Suppressor macrophage treated with lipopolysaccharide for 1 hour (primary cell): ENCODE results near the gene NBEA.
"Not testable (repeated sequence)": the region's sequence is repeated elsewhere in the genome, so short reads cannot be mapped to it uniquely, and the experiment has no call there.

Experiments used
- DNase-seq, 3 donors: peaks; one replicate each; pipeline ENCODE4 v3.0.0-alpha.2; 2020 to 2022

NBEA gene

GRCh38 chr13:34941835-34942731 lies at the start of gene NBEA:
TSS of gene NBEA (plus strand) at chr13:34942270. CDS start at chr13:34942821, 551 bp downstream.
- DNase-seq: peak; percentile 87 to 91 (median 88)

DNA sequence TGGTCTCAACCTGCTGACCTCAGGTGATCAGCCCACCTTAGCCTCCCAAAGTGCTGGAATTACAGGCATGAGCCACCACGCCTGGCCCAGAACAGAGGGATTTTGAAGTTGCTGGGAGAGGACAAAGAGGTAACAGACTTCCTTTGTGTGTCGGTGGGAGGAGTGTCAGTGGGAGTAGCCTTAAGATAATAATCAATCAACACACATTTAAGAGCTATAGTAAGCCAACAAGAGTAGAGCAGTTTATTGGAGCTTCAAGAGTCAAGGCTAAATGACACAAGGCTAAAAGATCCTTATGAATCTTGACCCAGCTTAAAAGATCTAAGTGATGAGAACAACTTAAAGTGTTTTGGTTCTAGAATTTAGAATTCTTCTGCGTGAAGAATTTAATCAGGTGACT lies 47.3 kb upstream of the NBEA start:
- DNase-seq: no peak

GRCh38 chr13:34897220-34897619 lies 44.9 kb upstream of the NBEA start:
- no peak for DNase-seq

GRCh38 chr13:34899888-34900287 lies 42.2 kb upstream of the NBEA start:
- no peak for DNase-seq

DNA sequence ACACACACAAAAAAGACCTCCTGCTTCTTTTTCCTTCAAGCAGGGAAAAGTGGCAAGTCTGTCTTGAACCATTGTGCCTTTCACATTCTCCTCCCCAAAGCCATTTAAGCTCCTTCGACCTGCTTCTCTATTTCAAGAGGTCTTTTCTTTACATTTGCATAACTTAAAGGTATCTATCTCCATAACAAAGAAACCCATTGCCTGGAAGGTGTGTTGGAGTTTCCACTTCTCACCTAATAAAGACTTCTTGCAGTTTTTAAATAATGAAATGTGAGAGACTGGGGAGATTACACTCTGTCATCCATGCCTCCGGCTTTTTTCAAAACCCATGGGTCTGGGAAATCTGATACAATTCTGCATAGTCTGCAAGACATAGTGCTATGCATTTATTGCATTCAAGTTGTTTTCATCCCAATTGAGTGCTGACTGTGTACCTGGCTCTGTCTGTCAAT lies 41.8 kb upstream of the NBEA start:
- no peak for DNase-seq

DNA sequence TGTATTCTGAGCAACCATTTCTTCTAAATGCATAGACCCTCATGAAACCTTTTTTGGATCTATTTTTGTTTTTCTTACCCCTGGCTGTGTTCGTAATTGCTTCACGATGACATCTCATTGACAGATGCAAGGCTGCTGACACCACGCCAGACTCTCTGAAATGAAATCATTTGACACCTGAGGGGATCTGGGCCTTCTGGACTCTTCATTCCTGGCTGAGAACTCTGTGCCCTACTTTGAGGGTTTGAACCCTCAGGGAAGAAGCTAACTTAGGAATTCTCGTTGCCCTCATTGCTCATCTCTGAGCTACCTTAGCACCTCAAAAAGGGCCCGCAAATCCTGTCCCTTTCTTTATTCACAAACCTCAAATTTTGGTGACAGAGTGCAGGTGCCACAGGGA lies 40.5 kb upstream of the NBEA start:
- DNase-seq: no peak

DNA sequence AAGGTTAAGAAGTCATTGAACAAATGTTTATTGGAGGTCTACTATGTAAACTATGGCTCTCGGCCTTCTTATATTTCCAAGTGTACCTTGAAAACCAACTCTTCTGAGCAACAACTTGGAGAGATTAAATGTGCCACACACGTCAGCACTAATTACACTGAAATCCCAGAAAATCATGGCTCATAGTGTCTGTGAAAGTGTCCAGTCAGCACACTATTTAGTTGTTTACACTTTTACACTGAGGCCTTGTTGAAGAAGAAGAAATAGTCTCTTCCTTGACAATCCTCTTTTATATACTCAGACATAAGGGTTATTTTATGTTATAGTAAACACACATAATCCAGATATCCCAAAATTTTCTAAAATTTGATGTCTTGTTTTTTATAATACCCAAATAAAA lies 30.9 kb upstream of the NBEA start:
- DNase-seq: no peak

DNA sequence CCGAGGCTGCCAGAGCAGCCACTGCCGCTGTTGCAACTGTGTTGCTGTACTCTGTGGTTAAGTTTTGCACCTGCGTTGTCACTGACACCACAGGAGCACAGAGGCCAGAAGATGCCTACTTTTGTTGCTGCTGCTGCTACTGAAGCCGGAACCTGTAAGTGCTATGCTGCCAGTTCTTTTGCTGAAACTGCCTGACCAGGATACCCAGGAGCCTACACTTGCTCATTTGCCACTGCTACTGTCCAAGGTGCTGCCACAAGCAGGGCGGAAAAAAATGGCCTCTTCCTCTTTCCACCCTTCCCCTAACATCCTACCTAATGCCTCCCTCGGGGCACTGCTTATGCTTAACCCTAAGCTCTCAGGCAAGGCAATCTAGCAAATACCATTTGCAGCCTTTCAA lies 29.0 kb upstream of the NBEA start:
- no peak for DNase-seq

DNA sequence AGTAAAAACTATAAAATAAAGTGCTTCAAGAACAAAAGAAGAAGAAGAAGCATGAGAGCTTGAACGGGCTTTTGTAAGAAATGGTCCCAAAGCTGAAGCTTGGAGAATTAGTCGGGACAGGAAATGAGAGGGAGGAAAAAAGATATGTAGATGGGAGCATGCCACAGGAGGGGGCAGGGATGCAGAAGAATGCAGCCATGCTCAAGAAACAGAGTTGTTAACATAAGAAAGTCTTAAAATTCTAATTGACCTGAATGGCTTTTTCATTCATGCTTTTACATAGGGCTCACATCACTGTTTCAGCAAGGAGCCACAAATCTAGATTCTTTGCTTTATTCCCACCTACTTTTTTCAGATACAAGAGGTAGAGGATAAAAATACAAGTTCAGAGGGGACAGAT lies 27.7 kb upstream of the NBEA start:
- no peak for DNase-seq

DNA sequence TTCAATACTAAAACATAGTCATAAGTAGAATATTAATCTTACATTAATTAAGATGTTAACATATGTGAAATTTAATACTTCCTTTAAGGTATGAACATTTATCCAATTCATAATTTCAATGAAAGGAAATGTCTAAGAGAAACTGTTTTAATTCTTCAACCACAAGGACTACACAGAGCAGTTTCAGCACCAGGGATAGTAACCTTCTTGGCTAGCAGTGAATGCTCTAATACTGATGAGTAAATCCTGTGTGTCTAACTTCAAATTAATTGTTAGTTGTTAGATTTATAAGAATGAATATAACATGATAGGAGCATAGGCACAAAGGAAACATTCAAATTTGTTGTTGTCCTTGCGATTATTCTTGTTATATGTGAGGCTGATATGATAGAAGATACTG lies 15.6 kb upstream of the NBEA start:
- DNase-seq: peak in 2 of 3 donors; percentile 10 to 14

GRCh38 chr13:34928676-34929075 lies 13.4 kb upstream of the NBEA start:
- not testable (repeated sequence) for DNase-seq

DNA sequence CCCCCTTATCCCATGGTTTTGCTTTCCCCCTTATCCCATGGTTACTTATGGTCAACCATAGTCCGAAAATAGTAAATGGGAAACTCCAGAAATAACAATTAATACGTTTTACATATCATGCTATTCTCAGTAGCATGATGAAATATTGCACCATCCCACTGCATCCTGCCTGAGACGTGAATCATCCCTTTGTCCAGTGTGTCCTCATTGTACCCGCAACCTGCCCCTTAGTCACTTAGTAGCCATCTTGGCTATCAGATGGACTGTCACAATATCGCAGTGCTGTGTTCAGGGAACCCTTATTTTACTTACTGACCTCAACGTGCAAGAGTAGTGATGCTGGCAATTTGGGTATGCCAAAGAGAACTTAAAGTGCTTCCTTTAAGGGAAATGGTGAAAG lies 10.5 kb upstream of the NBEA start:
- DNase-seq: peak; percentile 25 to 42 (median 29)

- DNase-seq: no peak
Measured at GRCh38 chr13:34933349-34933748, 8.7 kb upstream of the NBEA start.

- no peak for DNase-seq
Measured at GRCh38 chr13:34933786-34934185, 8.3 kb upstream of the NBEA start.

- DNase-seq: no peak
Measured at GRCh38 chr13:34935841-34936240, 6.2 kb upstream of the NBEA start.

DNA sequence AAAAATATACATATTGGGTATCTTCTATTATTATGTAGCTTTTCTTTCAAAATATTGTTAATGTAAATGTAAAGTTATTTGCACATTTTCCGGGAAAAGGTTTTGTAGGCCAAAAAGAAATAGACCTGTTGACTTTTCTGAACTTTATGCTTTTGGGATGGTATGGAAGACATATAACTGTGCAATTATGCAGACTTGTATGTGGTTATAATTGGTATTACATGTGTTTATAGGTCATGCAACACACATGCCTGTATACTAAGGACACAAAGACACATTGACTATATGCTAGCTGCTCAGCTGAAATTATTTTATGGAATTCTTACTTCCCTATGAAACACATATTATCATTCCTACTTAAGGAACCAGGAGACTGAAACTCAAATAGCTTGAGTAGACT lies 2.3 kb upstream of the NBEA start:
- no peak for DNase-seq

DNA sequence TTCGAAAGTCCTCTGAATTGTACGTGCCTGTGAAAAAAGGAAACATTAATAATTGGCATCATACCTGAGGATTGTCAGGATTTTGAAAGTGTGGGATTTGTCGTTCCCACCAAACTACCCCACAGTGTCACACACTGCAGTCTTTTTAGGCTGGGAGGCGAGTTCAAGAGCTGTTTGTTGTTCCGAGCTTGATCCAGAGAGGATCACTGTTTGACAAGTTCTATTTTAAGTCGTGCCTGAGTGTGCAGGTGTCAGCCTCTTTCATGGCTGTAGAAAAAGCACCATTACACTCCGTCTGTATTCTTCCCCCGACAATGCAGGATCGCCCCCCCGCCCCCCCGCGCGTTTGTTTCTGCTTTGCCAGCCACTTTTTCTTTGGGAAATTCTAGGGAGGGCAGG lies 635 bp upstream of the NBEA start:
- no peak for DNase-seq

DNA sequence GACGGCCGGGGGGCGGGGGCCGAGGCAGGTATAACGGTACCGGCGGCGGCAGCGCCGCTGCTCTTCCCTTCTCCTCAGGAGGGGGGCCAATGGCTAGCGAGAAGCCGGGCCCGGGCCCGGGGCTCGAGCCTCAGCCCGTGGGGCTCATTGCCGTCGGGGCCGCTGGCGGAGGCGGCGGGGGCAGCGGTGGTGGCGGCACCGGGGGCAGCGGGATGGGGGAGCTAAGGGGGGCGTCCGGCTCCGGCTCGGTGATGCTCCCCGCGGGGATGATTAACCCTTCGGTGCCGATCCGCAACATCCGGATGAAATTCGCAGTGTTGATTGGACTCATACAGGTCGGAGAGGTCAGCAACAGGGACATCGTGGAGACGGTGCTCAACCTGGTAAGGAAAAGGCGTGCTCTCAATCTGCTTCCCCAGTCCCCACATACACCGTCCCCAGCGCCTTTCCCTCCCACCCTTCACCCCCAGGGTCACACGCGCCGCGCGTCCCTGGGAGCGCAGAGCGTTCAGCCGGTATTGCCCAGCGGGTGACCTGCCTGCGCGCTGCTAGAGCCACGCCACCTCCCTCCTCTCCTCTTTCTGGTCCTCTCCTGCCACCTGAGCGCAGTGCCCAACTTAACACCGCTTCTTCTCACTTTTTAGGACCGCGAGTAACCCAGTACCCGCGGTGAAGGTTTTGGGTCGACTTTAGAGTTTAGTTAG lies 814 bp downstream of the NBEA start:
- peak in 1 of 3 donors; percentile 13 for DNase-seq

- DNase-seq: no peak
Measured at GRCh38 chr13:34943436-34944273, 1.6 kb downstream of the NBEA start.

DNA sequence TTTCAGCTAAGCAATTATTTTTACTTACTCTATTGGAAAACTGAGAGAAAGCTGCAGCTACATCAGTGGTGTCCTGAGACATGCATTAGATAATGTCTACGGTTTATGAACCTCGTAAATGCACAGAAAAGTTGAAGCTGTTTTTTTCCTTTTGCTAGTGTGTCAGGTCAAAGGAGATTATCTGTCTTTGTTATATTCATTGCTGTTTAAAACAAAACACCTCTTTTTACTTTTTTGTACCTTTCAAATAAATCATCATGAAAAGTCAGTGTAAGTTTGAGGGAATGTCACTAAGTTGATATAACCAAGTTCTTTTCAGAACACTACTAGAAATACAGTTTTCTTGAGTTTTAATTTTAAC lies 2.2 kb downstream of the NBEA start:
- DNase-seq: no peak

DNA sequence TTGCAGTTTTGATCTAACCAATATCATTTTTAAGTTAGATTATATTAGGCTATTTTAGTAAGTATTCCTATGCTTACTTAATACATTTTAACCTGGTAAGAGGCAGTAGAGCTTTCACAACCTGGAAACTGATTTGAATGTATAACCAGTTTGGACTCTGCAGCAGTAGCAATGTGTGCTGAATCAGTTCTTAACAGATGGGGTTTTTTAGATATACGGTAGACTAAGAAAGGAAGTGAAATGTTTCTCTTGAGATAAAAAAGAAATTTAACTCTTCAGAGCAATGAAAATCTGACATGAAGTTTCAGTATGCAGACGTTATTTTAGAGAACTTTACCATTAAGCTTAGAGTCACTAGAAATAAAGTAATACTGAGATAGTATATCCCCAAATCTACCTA lies 2.7 kb downstream of the NBEA start:
- DNase-seq: no peak

DNA sequence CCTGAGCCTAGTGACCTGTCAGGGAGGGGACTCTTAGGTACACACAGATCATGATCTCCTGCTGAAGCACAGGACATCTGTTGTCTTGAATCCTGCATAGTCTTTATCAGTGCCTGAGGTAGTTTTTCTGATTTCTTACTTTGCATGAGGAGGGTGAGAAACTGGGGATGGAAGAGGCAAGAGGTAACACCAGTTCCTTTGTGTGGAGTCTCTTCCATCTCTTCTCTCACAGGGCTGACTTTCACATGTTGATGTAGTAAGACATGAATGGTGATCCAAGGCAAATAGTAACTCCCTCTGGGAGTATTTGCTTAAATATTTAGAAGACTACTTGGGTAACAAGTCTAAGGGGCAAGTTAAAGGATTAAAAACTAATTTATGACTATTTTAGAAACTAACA lies 9.5 kb downstream of the NBEA start:
- no peak for DNase-seq

GRCh38 chr13:34959489-34959888 lies 17.4 kb downstream of the NBEA start:
- DNase-seq: no peak
